ENCODE data around the gene PNPLA1.

Gene PNPLA1

GRCh38 chr6:36298027-36298426 lies 28.2 kb downstream of the PNPLA1 start:
- TF ChIP-seq REST (IDR thresholded peaks at IDR 0.05; ENCODE audit: insufficient read depth in 1 of 2, low read depth in 2 of 2, low read length in 2 of 2): no peak
- TF ChIP-seq SIN3A (IDR thresholded peaks at IDR 0.05; ENCODE audit: borderline replicate concordance, insufficient read depth, low read length): no peak
- no peak for TF ChIP-seq POLR2AphosphoS5 (IDR thresholded peaks at IDR 0.05; ENCODE audit: low read depth, low read length)
- TF ChIP-seq FOXP2 (optimal IDR thresholded peaks at IDR 0.05; ENCODE audit: borderline replicate concordance, extremely low read depth, extremely low read length, insufficient read depth): no peak
- no peak for TF ChIP-seq TAF1 (IDR thresholded peaks at IDR 0.05; ENCODE audit: borderline replicate concordance, insufficient read depth, low read length)

- TF ChIP-seq FOXP2 (optimal IDR thresholded peaks at IDR 0.05; ENCODE audit: borderline replicate concordance, extremely low read depth, extremely low read length, insufficient read depth) (no peak), POLR2AphosphoS5 (IDR thresholded peaks at IDR 0.05; ENCODE audit: low read depth, low read length) (no peak), REST (IDR thresholded peaks at IDR 0.05; ENCODE audit: insufficient read depth in 1 of 2, low read depth in 2 of 2, low read length in 2 of 2) (no peak), TAF1 (IDR thresholded peaks at IDR 0.05; ENCODE audit: borderline replicate concordance, insufficient read depth, low read length) (no peak), SIN3A (IDR thresholded peaks at IDR 0.05; ENCODE audit: borderline replicate concordance, insufficient read depth, low read length) (no peak)
These were observed 31.3 kb downstream of the PNPLA1 start for GRCh38 chr6:36301085-36301658.

- TF ChIP-seq TAF1 (IDR thresholded peaks at IDR 0.05; ENCODE audit: borderline replicate concordance, insufficient read depth, low read length) (no peak), REST (IDR thresholded peaks at IDR 0.05; ENCODE audit: insufficient read depth in 1 of 2, low read depth in 2 of 2, low read length in 2 of 2) (no peak), FOXP2 (optimal IDR thresholded peaks at IDR 0.05; ENCODE audit: borderline replicate concordance, extremely low read depth, extremely low read length, insufficient read depth) (no peak), POLR2AphosphoS5 (IDR thresholded peaks at IDR 0.05; ENCODE audit: low read depth, low read length) (no peak), SIN3A (IDR thresholded peaks at IDR 0.05; ENCODE audit: borderline replicate concordance, insufficient read depth, low read length) (no peak)
These were observed 31.9 kb downstream of the PNPLA1 start for GRCh38 chr6:36301781-36302180.

- TF ChIP-seq POLR2AphosphoS5 (IDR thresholded peaks at IDR 0.05; ENCODE audit: low read depth, low read length): no peak
- no peak for TF ChIP-seq FOXP2 (optimal IDR thresholded peaks at IDR 0.05; ENCODE audit: borderline replicate concordance, extremely low read depth, extremely low read length, insufficient read depth)
- no peak for TF ChIP-seq TAF1 (IDR thresholded peaks at IDR 0.05; ENCODE audit: borderline replicate concordance, insufficient read depth, low read length)
- no peak for TF ChIP-seq REST (IDR thresholded peaks at IDR 0.05; ENCODE audit: insufficient read depth in 1 of 2, low read depth in 2 of 2, low read length in 2 of 2)
- no peak for TF ChIP-seq SIN3A (IDR thresholded peaks at IDR 0.05; ENCODE audit: borderline replicate concordance, insufficient read depth, low read length)
These were observed 32.5 kb downstream of the PNPLA1 start for GRCh38 chr6:36302227-36302976.

All from PFSK-1 (cell line).